SK-N-SH (cell line): Measurements from ENCODE around the gene MIDN. TPM values are rescaled to one million over a fixed set of nuclear protein-coding genes. Genes with fewer than 3 reads are reported as not detected.

Experiments
- CTCF ChIA-PET: fragments of 300-600, 350-600 bp; formaldehyde crosslinking; extraction: SDS; loops from one replicate; lab custom pipeline; 2021; lab: Yijun Ruan, JAX
- POLR2A ChIA-PET: fragments of 350-600 bp; sonication (Branson Sonifier 250); formaldehyde crosslinking; extraction: SDS; loops from one replicate; lab custom pipeline; 2020; ENCODE audit warnings: antibody characterized with exemption, inconsistent platforms; lab: Yijun Ruan, JAX
- DNase-seq: peaks from one replicate; pipeline ENCODE4 v3.0.0; 2012
- H2AFZ ChIP-seq: fragments of 200-600 bp; sonication (generic); 2 replicates; pipeline ENCODE4 v1.8.1; 2016; ENCODE audit warnings: antibody characterized with exemption, mild to moderate bottlenecking, low read depth
- H3F3A ChIP-seq: fragments of 200-600 bp; sonication (generic); replicated peaks from 2 replicates; pipeline ENCODE3; 2016; ENCODE audit warnings: antibody characterized with exemption, mild to moderate bottlenecking; ENCODE audit not compliant: insufficient read depth
- H3K27ac ChIP-seq, 2 experiments: fragments of 200-500 bp in 1 of 2; fragments of 200-600 bp in 1 of 2; sonication (Bioruptor generic) in 1 of 2; sonication (generic), shearing (Covaris generic) in 1 of 2; 2 replicates each; pipeline versions ENCODE4 v1.5.1 to v1.6.1; 2014 to 2016; ENCODE audit warnings: low read depth in 2 of 2, inconsistent platforms in 1 of 2, low read length in 1 of 2, mild to moderate bottlenecking in 1 of 2, mixed read lengths in 1 of 2
- H3K27me3 ChIP-seq: fragments of 200-600 bp; sonication (generic), shearing (Covaris generic); 2 replicates; pipeline ENCODE4 v1.6.1; 2016; ENCODE audit warnings: mixed run types; ENCODE audit not compliant: insufficient read depth
- H3K36me3 ChIP-seq, 2 experiments: fragments of 200-500 bp in 1 of 2; fragments of 200-600 bp in 1 of 2; sonication (Bioruptor generic) in 1 of 2; sonication (generic) in 1 of 2; replicated peaks in 1 of 2; 2 replicates each; pipeline versions ENCODE3 to v1.5.1; 2014 to 2016; ENCODE audit warnings: low read length in 1 of 2, mild to moderate bottlenecking in 1 of 2; ENCODE audit not compliant: insufficient read depth in 2 of 2, control insufficient read depth in 1 of 2
- H3K4me1 ChIP-seq, 2 experiments: fragments of 200-500 bp in 1 of 2; fragments of 200-600 bp in 1 of 2; sonication (Bioruptor generic) in 1 of 2; sonication (generic), shearing (Covaris generic) in 1 of 2; 2 replicates each; pipeline versions ENCODE4 v1.5.1 to v1.6.1; 2014 to 2016; ENCODE audit warnings: low read depth in 1 of 2, low read length in 1 of 2, mixed run types in 1 of 2; ENCODE audit not compliant: insufficient read depth in 2 of 2, control insufficient read depth in 1 of 2
- H3K4me2 ChIP-seq: fragments of 200-600 bp; sonication (generic), shearing (Covaris generic); 2 replicates; pipeline ENCODE4 v1.6.1; 2017; ENCODE audit warnings: mixed run types
- H3K4me3 ChIP-seq, 2 experiments: fragments of 200-500 bp in 1 of 2; fragments of 200-600 bp in 1 of 2; sonication (Bioruptor generic) in 1 of 2; sonication (generic), shearing (Covaris generic) in 1 of 2; 2 replicates each; pipeline versions ENCODE4 v1.5.1 to v1.8.1; 2014 to 2016; ENCODE audit warnings: low read depth in 2 of 2, inconsistent platforms in 1 of 2, low read length in 1 of 2, mild to moderate bottlenecking in 1 of 2, mixed read lengths in 1 of 2, moderate library complexity in 1 of 2
- H3K79me2 ChIP-seq: fragments of 200-600 bp; sonication (generic); 2 replicates; pipeline ENCODE4 v1.8.1; 2017; ENCODE audit warnings: mild to moderate bottlenecking; ENCODE audit not compliant: insufficient read depth
- H3K9ac ChIP-seq: fragments of 200-600 bp; sonication (generic); 2 replicates; pipeline ENCODE4 v1.6.1; 2017; ENCODE audit warnings: mixed run types
- H3K9me2 ChIP-seq: fragments of 200-600 bp; sonication (generic); 2 replicates; pipeline ENCODE4 v1.6.1; 2017; ENCODE audit warnings: mixed run types
- H3K9me3 ChIP-seq: fragments of 200-600 bp; sonication (generic); 2 replicates; pipeline ENCODE4 v1.6.1; 2017; ENCODE audit warnings: mixed run types, mild to moderate bottlenecking, moderate library complexity
- H4K20me1 ChIP-seq: fragments of 200-600 bp; sonication (generic); 2 replicates; pipeline ENCODE4 v1.6.1; 2017; ENCODE audit warnings: mild to moderate bottlenecking, mixed run types; ENCODE audit not compliant: insufficient read depth
- CTCF ChIP-seq: fragments of 200-600 bp; sonication (generic); IDR thresholded peaks from 2 replicates; pipeline ENCODE4 v1.6.1; 2017; ENCODE audit warnings: antibody characterized with exemption, mild to moderate bottlenecking, moderate library complexity
- FOSL2 ChIP-seq: IDR thresholded peaks from 2 replicates; pipeline ENCODE4 v1.4.0; 2012; ENCODE audit warnings: low read depth, mild to moderate bottlenecking, moderate library complexity, borderline replicate concordance
- FOXM1 ChIP-seq: IDR thresholded peaks from 2 replicates; pipeline ENCODE4 v1.4.0; 2012; ENCODE audit warnings: low read depth, mild to moderate bottlenecking
- GABPA ChIP-seq: IDR thresholded peaks from 2 replicates; pipeline ENCODE4 v1.4.0; 2012; ENCODE audit warnings: low read depth, mild to moderate bottlenecking
- JUND ChIP-seq: IDR thresholded peaks from 2 replicates; pipeline ENCODE4 v1.4.0; 2012
- MEF2A ChIP-seq: IDR thresholded peaks from 2 replicates; pipeline ENCODE4 v1.4.0; 2012; ENCODE audit warnings: low read depth, borderline replicate concordance
- MXI1 ChIP-seq: IDR thresholded peaks from 2 replicates; pipeline ENCODE4 v1.6.1; 2012; ENCODE audit warnings: mild to moderate bottlenecking, low read depth, low read length, improper control_type of control experiment
- NRF1 ChIP-seq: IDR thresholded peaks from 2 replicates; pipeline ENCODE4 v1.6.1; 2012; ENCODE audit warnings: low read depth, mild to moderate bottlenecking, low read length
- PBX3 ChIP-seq: IDR thresholded peaks from 2 replicates; pipeline ENCODE4; 2012
- POLR2AphosphoS5 ChIP-seq: IDR thresholded peaks from 2 replicates; pipeline ENCODE4 v1.6.1; 2012; ENCODE audit warnings: low read depth, low read length
- RAD21 ChIP-seq: IDR thresholded peaks from 2 replicates; pipeline ENCODE4 v1.6.1; 2012; ENCODE audit warnings: mild to moderate bottlenecking, low read length
- RCOR1 ChIP-seq: fragments of 150-350 bp; IDR thresholded peaks from 2 replicates; pipeline ENCODE4 v1.6.1; 2017; ENCODE audit warnings: antibody characterized with exemption, low read length
- TEAD4 ChIP-seq: IDR thresholded peaks from 2 replicates; pipeline ENCODE4 v1.4.0; 2012; ENCODE audit warnings: mild to moderate bottlenecking, borderline replicate concordance; ENCODE audit not compliant: insufficient read depth
- YY1 ChIP-seq: IDR thresholded peaks from 2 replicates; pipeline ENCODE4 v1.4.0; 2012; ENCODE audit warnings: low read depth, mild to moderate bottlenecking
- WGBS: methylation state at CpG from one replicate; pipeline ENCODE4 v1.1.6; 2017; ENCODE audit warnings: low lambda C conversion rate; 5-methylcytosine and 5-hydroxymethylcytosine counted together
- polyA plus RNA-seq, 3 experiments: library from polyadenylated mRNA; depleted of rRNA; stranded (reverse); fragments of >200 nt; gene quantifications; 2 replicates each; pipeline ENCODE4 v1.2.3, GENCODE V29; 2012

Gene MIDN
- polyA plus RNA-seq, 1 of the 3 experiments (the other 2 are of a cell fraction), result 13.9 TPM

GRCh38 chr19:1270854-1271527 is 22.6 kb downstream of the MIDN start:
- H3K79me2 ChIP-seq, result peaks cover 57% of the 10 kb centered on the region
- CTCF ChIA-PET, result interaction anchor here (1.3 to 5.8 kb wide), 2 partner anchors 27 to 31 kb away, joined by 3 to 62 read pairs; no protein-coding TSS in a partner anchor

GRCh38 chr19:1271528-1272422 is 23.4 kb downstream of the MIDN start:
- Histone ChIP-seq H3K9me3 (no peaks in the 10 kb centered on the region), H3K36me3 (peaks cover 45 to 50% of the 10 kb centered on the region in 2 experiments), H2AFZ (no peak overlapping the region), H3K9me2 (no peaks in the 10 kb centered on the region), H3F3A (peaks cover 55% of the 10 kb centered on the region), H3K4me3 (peak overlapping the region; percentile 78 to 86; a peak in 3 of 4 replicates), H4K20me1 (peaks cover 53% of the 10 kb centered on the region), H3K4me1 (peaks cover 36 to 66% of the 10 kb centered on the region in 2 experiments; a peak in 2 of 4 replicates), H3K9ac (peak overlapping the region; percentile 91; the same call in 1 of the 2 replicates), H3K27me3 (no peaks in the 10 kb centered on the region), H3K4me2 (peak overlapping the region; percentile 98), H3K79me2 (peaks cover 65% of the 10 kb centered on the region), H3K27ac (peak overlapping the region in 1 of 2 experiments; percentile 91; a peak in 2 of 4 replicates)
- no peak for TF ChIP-seq NRF1
- no peak for TF ChIP-seq PBX3
- TF ChIP-seq JUND, result no peak
- no peak for TF ChIP-seq CTCF
- TF ChIP-seq FOXM1, result no peak
- no peak for TF ChIP-seq RAD21
- no peak for TF ChIP-seq FOSL2
- no peak for TF ChIP-seq YY1
- TF ChIP-seq TEAD4, result no peak
- TF ChIP-seq MXI1, result no peak
- POLR2A ChIA-PET, result interaction anchor here (0.9 kb wide), 1 partner anchor 9 kb away, joined by 3 read pairs; no protein-coding TSS in a partner anchor
- no peak for DNase-seq
- CTCF ChIA-PET, result interaction anchor here (1.0 to 5.8 kb wide), 4 partner anchors 10 to 31 kb away, joined by 3 to 62 read pairs (median 3); no protein-coding TSS in a partner anchor
- WGBS, result 95% methylated on average over 25 of the region's 37 CpGs

More at GRCh38 chr19:1270854-1271527, 22.6 kb downstream of the MIDN start:
- H3K9ac ChIP-seq, result peak overlapping the region; percentile 91
- no peaks in the 10 kb centered on the region for H3K27me3 ChIP-seq
- H3K4me1 ChIP-seq, result peaks cover 36 to 62% of the 10 kb centered on the region in 2 experiments; a peak in 3 of 4 replicates
- 78% methylated on average over 19 of the region's 26 CpGs for WGBS
- peak overlapping the region; percentile 98 for H3K4me2 ChIP-seq
- no peak overlapping the region for H2AFZ ChIP-seq
- peak overlapping the region; percentile 78 to 86 for H3K4me3 ChIP-seq
- no peaks in the 10 kb centered on the region for H3K9me2 ChIP-seq
- H3K9me3 ChIP-seq, result no peaks in the 10 kb centered on the region
- H3K27ac ChIP-seq, result peak overlapping the region; percentile 31 to 91
- peaks cover 45 to 50% of the 10 kb centered on the region in 2 experiments for H3K36me3 ChIP-seq
- TF ChIP-seq POLR2AphosphoS5 (no peak), RCOR1 (no peak), GABPA (no peak), MEF2A (no peak)
- TF ChIP-seq, all 33 proteins: peak for 0
- no peak for DNase-seq
- H3F3A ChIP-seq, result peaks cover 59% of the 10 kb centered on the region
- POLR2A ChIA-PET, result no interaction called here
- H4K20me1 ChIP-seq, result peaks cover 53% of the 10 kb centered on the region
